ENCODE data around the gene PRR5L.

The PRR5L gene

GRCh38 chr11:36377759-36378564 lies 81.9 kb downstream of the PRR5L start:
- 0 out of 2 replicates have a peak, but pooled peaks have one; percentile 30 for TF ChIP-seq PBX3 (CRISPR knock-in tag; IDR thresholded peaks at IDR 0.05)
- 0 out of 2 replicates have a peak, but pooled peaks have one; percentile 6 for TF ChIP-seq HIC1 (tag by site-specific recombination; IDR thresholded peaks at IDR 0.05)
- no peak for TF ChIP-seq OSR2 (tag by site-specific recombination; IDR thresholded peaks at IDR 0.05)
- peak; percentile 86 for TF ChIP-seq SCRT2 (tag by site-specific recombination; IDR thresholded peaks at IDR 0.05)
- no peak for TF ChIP-seq GLIS1 (tag by site-specific recombination; IDR thresholded peaks at IDR 0.05)
- no peak for TF ChIP-seq SP3 (tag by site-specific recombination; IDR thresholded peaks at IDR 0.05)
- Histone ChIP-seq H3K36me3 (ENCODE audit: control insufficient read depth in 2 of 2, insufficient read depth in 1 of 2, low read length in 2 of 2) (no peaks in the 10 kb centered on the region), H3K9me3 (ENCODE audit: control insufficient read depth, insufficient read depth, low read depth, low read length) (no peaks in the 10 kb centered on the region), H3K27ac (ENCODE audit: extremely low read depth, low read depth, low read length) (no peak overlapping the region; the same call in 1 of the 2 replicates), H3K4me3 (ENCODE audit: low read depth, low read length) (peak overlapping the region; percentile 58), H3K4me1 (ENCODE audit: control insufficient read depth, insufficient read depth, low read length) (no peaks in the 10 kb centered on the region)
- POLR2A ChIA-PET: interaction anchor here (0.5 to 3.2 kb wide), 6 partner anchors 43 to 131 kb away, joined by 3 to 20 read pairs (median 4); no protein-coding TSS in a partner anchor
- CTCF ChIA-PET: interaction anchor here (0.6 to 5.6 kb wide), 16 partner anchors 9 to 556 kb away, joined by 3 to 48 read pairs (median 4); partner anchors contain the start of genes COMMD9 and PRR5L

- Histone ChIP-seq H3K4me1 (ENCODE audit: control insufficient read depth, insufficient read depth, low read length) (no peaks in the 10 kb centered on the region), H3K4me3 (ENCODE audit: low read depth, low read length) (no peak overlapping the region)
- POLR2A ChIA-PET: no interaction called here
Observed at GRCh38 chr11:36379653-36380052, 83.6 kb downstream of the PRR5L start.

DNA sequence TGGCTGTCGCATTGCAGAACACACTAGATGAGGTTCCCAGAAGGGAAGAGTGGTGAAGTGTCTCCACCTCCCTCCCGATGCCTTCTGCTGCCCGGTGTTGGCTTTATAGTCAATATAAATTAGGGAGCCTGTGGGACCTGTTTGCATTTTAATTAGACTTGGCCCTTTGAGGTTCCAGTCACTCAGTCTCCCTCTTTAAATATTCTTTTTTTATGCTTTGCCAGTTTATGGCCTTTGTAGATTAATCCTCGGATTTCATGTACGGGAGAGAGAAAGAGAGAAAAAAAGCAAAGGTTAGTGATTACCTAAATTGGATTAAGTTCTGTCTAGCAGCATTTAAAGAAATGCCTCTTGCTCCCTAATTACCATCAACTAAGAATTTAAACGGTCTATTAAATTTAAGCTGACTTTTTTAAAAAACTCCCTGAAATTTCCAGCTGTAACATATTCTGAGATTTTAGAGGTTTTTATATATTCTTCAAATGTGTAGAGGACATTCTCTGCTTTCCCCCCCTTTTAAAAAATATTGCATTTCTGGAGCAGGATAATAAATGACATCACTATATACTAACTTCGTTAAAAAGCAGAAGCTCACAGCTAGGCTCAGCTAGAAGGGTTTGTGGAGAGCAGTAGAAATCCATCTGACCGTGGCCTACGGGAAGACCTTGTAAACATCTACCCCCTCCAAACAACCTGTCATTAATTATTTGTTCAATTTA lies 84.4 kb downstream of the PRR5L start:
- Histone ChIP-seq H3K27ac (ENCODE audit: extremely low read depth, low read depth, low read length) (no peak overlapping the region), H3K9me3 (ENCODE audit: control insufficient read depth, insufficient read depth, low read depth, low read length) (no peaks in the 10 kb centered on the region), H3K4me1 (ENCODE audit: control insufficient read depth, insufficient read depth, low read length) (no peaks in the 10 kb centered on the region), H3K4me3 (ENCODE audit: low read depth, low read length) (no peak overlapping the region), H3K36me3 (ENCODE audit: control insufficient read depth in 2 of 2, insufficient read depth in 1 of 2, low read length in 2 of 2) (no peaks in the 10 kb centered on the region)
- POLR2A ChIA-PET: no interaction called here
- CTCF ChIA-PET: interaction anchor here (0.6 to 1.5 kb wide), 5 partner anchors 9 to 107 kb away, joined by 3 to 4 read pairs (median 3); no protein-coding TSS in a partner anchor
- TF ChIP-seq PRDM6 (tag by site-specific recombination; IDR thresholded peaks at IDR 0.05) (0 out of 2 replicates have a peak, but pooled peaks have one; percentile 9), IKZF3 (tag by site-specific recombination; IDR thresholded peaks at IDR 0.05) (no peak), ATF2 (tag by site-specific recombination; IDR thresholded peaks at IDR 0.05; ENCODE audit: low read depth) (peak; percentile 55)

More at GRCh38 chr11:36379653-36380052, 83.6 kb downstream of the PRR5L start:
- H3K9me3 ChIP-seq (ENCODE audit: control insufficient read depth, insufficient read depth, low read depth, low read length): no peaks in the 10 kb centered on the region
- no peak for TF ChIP-seq KLF17 (tag by site-specific recombination; IDR thresholded peaks at IDR 0.05)
- H3K27ac ChIP-seq (ENCODE audit: extremely low read depth, low read depth, low read length): no peak overlapping the region
- CTCF ChIA-PET: interaction anchor here (0.6 to 1.5 kb wide), 3 partner anchors 30 to 557 kb away, joined by 3 to 4 read pairs (median 3); no protein-coding TSS in a partner anchor
- no peaks in the 10 kb centered on the region for H3K36me3 ChIP-seq (ENCODE audit: control insufficient read depth in 2 of 2, insufficient read depth in 1 of 2, low read length in 2 of 2)

All from HEK293 (cell line).